K562 (cell line): Measurements from ENCODE around the gene ODAPH. TPM values are rescaled to one million over a fixed set of nuclear protein-coding genes. Genes with fewer than 3 reads are reported as not detected.
A peak's percentile ranks its signal among the peaks of the same experiment; 100 is the strongest.

Experiments
- BDP1 ChIP-seq: IDR thresholded peaks from 3 replicates; pipeline ENCODE4 v1.6.1; 2011; ENCODE audit not compliant: insufficient read length, insufficient read depth
- EP300 ChIP-seq: IDR thresholded peaks from 2 replicates; pipeline ENCODE4 v1.6.1; 2012; ENCODE audit warnings: low read length, improper control_type of control experiment
- KHSRP ChIP-seq: fragments of 450-650 bp; IDR thresholded peaks from 2 replicates; pipeline ENCODE4 v1.6.1; 2017
- LEF1 ChIP-seq: fragments of 450-650 bp; IDR thresholded peaks from 2 replicates; pipeline ENCODE4 v1.6.1; 2016; ENCODE audit warnings: mild to moderate bottlenecking
- MAFF ChIP-seq: IDR thresholded peaks from 2 replicates; pipeline ENCODE4 v1.6.1; 2012; ENCODE audit warnings: low read length, improper control_type of control experiment
- MYBL2 ChIP-seq, 2 experiments: fragments of 450-650 bp in 1 of 2; sonication (generic) in 1 of 2; formaldehyde crosslinking in 1 of 2; IDR thresholded peaks; 2 replicates each; pipeline versions ENCODE4 v1.6.1 to v1.8.1; 2017 to 2022; ENCODE audit warnings: borderline replicate concordance in 1 of 2, inconsistent platforms in 1 of 2, low read depth in 1 of 2, mild to moderate bottlenecking in 1 of 2, missing genetic modification reagents in 1 of 2, moderate library complexity in 1 of 2
- PCBP1 ChIP-seq: fragments of 200-400 bp; formaldehyde crosslinking; IDR thresholded peaks from 2 replicates; pipeline ENCODE4 v1.6.1; 2018; ENCODE audit warnings: mild to moderate bottlenecking, low read depth, low read length; ENCODE audit not compliant: poor library complexity, severe bottlenecking
- RBM25 ChIP-seq: fragments of 200-400 bp; formaldehyde crosslinking; IDR thresholded peaks from 2 replicates; pipeline ENCODE4 v1.6.1; 2018; ENCODE audit warnings: low read length, low read depth, moderate library complexity; ENCODE audit not compliant: severe bottlenecking
- SMARCB1 ChIP-seq: IDR thresholded peaks from 2 replicates; pipeline ENCODE4 v1.6.1; 2011; ENCODE audit warnings: improper control_type of control experiment, low read depth; ENCODE audit not compliant: insufficient read length
- SUPT5H ChIP-seq: fragments of 450-650 bp; IDR thresholded peaks from 2 replicates; pipeline ENCODE4 v1.6.1; 2016
- U2AF2 ChIP-seq: fragments of 200-400 bp; formaldehyde crosslinking; optimal IDR thresholded peaks from 2 replicates; pipeline ENCODE3; 2017; ENCODE audit warnings: low read depth, mild to moderate bottlenecking, low read length
- ZNF311 ChIP-seq: fragments of 250-450 bp; sonication (Bioruptor Pico); IDR thresholded peaks from 2 replicates; pipeline ENCODE4 v1.4.0; 2020; ENCODE audit warnings: mild to moderate bottlenecking, moderate library complexity
- ZNF766 ChIP-seq: fragments of 200-800 bp; sonication (Bioruptor generic); conservative IDR thresholded peaks from 2 replicates; pipeline ENCODE4 v1.6.1; 2016; ENCODE audit warnings: missing genetic modification characterization, missing compliant biosample characterization
- polyA plus RNA-seq, 8 experiments: library from polyadenylated mRNA; depleted of rRNA in 4 of 8; stranded (reverse) in 5 of 8; unstranded in 3 of 8; fragments of >200 nt; fragmentation: Nextera tagmentation in 2 of 8; fragmentation: Illumina TruSeq in 1 of 8; extraction: Ambion mirVana in 2 of 8; extraction: Trizol in 1 of 8; gene quantifications; 2 replicates each; pipeline versions ENCODE4 v1.2.1 to v1.2.3, GENCODE V29; 2011 to 2014; ENCODE audit warnings: inconsistent platforms in 1 of 8, missing spikeins in 1 of 8
- total RNA-seq, 7 experiments: library from RNA; depleted of rRNA in 6 of 7; stranded (reverse); fragments of >200 nt in 6 of 7; fragmentation: Illumina TruSeq in 2 of 7; extraction: Trizol in 2 of 7; gene quantifications; 2 replicates each; pipeline versions ENCODE4 v1.2.1 to v1.2.3, GENCODE V29; 2011 to 2021; ENCODE audit warnings: low replicate concordance in 1 of 7
- TF ChIP-seq, protein P1 (sequence below): sonication (generic); formaldehyde crosslinking; IDR thresholded peaks from 2 replicates; pipeline ENCODE4 v1.8.0; 2022; ENCODE audit warnings: mild to moderate bottlenecking, missing genetic modification reagents
- TF ChIP-seq, protein P2 (sequence below): sonication (generic); formaldehyde crosslinking; IDR thresholded peaks from 2 replicates; pipeline ENCODE4 v1.8.1; 2023; ENCODE audit warnings: mild to moderate bottlenecking, missing genetic modification reagents
- TF ChIP-seq, protein P3 (sequence below): fragments of 250-450 bp; sonication (Bioruptor Pico); IDR thresholded peaks from 2 replicates; pipeline ENCODE4 v1.4.0; 2020; ENCODE audit warnings: borderline replicate concordance
- TF ChIP-seq, protein P4 (sequence below): fragments of 450-650 bp; conservative IDR thresholded peaks from 2 replicates; pipeline ENCODE4 v1.6.1; 2016; ENCODE audit warnings: missing genetic modification characterization, low read depth, mild to moderate bottlenecking, missing compliant biosample characterization, moderate library complexity
- TF ChIP-seq, protein P5 (sequence below): sonication (generic); formaldehyde crosslinking; IDR thresholded peaks from 2 replicates; pipeline ENCODE4 v1.8.0; 2023; ENCODE audit warnings: mild to moderate bottlenecking, missing genetic modification reagents
- TF ChIP-seq, protein P6 (sequence below), 2 experiments: fragments of 450-650 bp; IDR thresholded peaks; 2 replicates each; pipeline ENCODE4 v1.6.1; 2016

The ODAPH gene
- total and polyA plus RNA-seq, 9 of the 15 experiments (the other 6 are each of a cell fraction or from before 2014, with no cell fraction given) = not detected

DNA sequence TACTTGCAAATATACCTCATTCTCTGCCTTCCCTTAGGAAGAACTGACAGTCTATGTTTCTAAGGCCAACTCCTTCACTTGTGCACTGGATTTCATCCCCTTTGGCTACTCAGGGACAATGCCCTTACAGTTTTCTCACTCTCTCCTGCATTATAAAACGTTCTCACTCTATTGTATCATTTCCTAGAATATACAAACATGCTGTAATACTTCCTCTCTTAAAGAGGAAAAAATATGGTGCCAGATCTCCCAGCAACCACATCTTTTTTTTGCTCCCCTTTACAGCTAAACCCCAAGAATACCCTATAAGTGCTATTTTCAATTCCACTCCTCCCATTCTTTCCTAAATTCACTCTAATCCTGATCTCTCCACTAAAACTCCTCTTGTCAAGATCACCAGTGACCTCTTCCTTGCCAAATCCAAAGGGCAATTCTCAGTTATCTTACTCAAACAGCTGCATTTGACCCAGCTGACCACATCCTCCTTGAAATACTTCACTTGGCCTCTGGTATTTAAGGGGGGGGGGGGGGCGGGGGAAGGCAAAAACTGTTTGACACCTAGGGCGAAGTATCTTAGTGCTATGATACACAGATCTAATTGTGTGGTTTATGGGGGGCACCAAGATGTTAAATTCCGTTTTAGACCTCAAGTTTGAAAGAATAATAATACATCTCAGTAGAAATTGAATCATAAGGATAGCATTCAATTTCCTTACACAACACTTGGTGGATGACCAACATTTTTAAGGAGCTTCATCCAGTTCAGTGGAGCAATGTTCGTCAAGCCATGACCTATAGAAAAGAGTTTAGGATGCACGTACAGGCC lies 43.3 kb upstream of the ODAPH start (continued):
- TF ChIP-seq LEF1 (peak; percentile 68), EP300 (peak; percentile 88), ZNF311 (CRISPR knock-in tag) (no peak), ZNF766 (CRISPR knock-in tag) (peak; percentile 49; the same call in 1 of the 2 replicates), MYBL2 (IDR thresholded peaks at IDR 0.05; ENCODE audit: low read depth) (no peak), MYBL2 (CRISPR knock-in tag; IDR thresholded peaks at IDR 0.05; ENCODE audit: borderline replicate concordance) (no peak), RBM25 (no peak), MAFF (no peak), SUPT5H (no peak), SMARCB1 (no peak), PCBP1 (no peak), U2AF2 (no peak), KHSRP (peak; percentile 53; the same call in 1 of the 2 replicates), BDP1 (no peak)
- TF ChIP-seq, protein P1, sequence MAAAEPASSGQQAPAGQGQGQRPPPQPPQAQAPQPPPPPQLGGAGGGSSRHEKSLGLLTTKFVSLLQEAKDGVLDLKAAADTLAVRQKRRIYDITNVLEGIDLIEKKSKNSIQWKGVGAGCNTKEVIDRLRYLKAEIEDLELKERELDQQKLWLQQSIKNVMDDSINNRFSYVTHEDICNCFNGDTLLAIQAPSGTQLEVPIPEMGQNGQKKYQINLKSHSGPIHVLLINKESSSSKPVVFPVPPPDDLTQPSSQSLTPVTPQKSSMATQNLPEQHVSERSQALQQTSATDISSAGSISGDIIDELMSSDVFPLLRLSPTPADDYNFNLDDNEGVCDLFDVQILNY = no peak
- TF ChIP-seq, protein P2, sequence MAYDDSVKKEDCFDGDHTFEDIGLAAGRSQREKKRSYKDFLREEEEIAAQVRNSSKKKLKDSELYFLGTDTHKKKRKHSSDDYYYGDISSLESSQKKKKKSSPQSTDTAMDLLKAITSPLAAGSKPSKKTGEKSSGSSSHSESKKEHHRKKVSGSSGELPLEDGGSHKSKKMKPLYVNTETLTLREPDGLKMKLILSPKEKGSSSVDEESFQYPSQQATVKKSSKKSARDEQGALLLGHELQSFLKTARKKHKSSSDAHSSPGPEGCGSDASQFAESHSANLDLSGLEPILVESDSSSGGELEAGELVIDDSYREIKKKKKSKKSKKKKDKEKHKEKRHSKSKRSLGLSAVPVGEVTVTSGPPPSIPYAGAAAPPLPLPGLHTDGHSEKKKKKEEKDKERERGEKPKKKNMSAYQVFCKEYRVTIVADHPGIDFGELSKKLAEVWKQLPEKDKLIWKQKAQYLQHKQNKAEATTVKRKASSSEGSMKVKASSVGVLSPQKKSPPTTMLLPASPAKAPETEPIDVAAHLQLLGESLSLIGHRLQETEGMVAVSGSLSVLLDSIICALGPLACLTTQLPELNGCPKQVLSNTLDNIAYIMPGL (CRISPR knock-in tag) = no peak
- TF ChIP-seq, protein P3, sequence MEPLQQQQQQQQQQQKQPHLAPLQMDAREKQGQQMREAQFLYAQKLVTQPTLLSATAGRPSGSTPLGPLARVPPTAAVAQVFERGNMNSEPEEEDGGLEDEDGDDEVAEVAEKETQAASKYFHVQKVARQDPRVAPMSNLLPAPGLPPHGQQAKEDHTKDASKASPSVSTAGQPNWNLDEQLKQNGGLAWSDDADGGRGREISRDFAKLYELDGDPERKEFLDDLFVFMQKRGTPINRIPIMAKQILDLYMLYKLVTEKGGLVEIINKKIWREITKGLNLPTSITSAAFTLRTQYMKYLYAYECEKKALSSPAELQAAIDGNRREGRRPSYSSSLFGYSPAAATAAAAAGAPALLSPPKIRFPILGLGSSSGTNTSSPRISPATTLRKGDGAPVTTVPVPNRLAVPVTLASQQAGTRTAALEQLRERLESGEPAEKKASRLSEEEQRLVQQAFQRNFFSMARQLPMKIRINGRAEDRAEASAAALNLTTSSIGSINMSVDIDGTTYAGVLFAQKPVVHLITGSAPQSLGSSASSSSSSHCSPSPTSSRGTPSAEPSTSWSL = no peak
- TF ChIP-seq, protein P4, sequence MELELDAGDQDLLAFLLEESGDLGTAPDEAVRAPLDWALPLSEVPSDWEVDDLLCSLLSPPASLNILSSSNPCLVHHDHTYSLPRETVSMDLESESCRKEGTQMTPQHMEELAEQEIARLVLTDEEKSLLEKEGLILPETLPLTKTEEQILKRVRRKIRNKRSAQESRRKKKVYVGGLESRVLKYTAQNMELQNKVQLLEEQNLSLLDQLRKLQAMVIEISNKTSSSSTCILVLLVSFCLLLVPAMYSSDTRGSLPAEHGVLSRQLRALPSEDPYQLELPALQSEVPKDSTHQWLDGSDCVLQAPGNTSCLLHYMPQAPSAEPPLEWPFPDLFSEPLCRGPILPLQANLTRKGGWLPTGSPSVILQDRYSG (tag) = no peak
- TF ChIP-seq, protein P5, sequence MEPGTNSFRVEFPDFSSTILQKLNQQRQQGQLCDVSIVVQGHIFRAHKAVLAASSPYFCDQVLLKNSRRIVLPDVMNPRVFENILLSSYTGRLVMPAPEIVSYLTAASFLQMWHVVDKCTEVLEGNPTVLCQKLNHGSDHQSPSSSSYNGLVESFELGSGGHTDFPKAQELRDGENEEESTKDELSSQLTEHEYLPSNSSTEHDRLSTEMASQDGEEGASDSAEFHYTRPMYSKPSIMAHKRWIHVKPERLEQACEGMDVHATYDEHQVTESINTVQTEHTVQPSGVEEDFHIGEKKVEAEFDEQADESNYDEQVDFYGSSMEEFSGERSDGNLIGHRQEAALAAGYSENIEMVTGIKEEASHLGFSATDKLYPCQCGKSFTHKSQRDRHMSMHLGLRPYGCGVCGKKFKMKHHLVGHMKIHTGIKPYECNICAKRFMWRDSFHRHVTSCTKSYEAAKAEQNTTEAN (CRISPR knock-in tag) = no peak
- TF ChIP-seq, protein P6, sequence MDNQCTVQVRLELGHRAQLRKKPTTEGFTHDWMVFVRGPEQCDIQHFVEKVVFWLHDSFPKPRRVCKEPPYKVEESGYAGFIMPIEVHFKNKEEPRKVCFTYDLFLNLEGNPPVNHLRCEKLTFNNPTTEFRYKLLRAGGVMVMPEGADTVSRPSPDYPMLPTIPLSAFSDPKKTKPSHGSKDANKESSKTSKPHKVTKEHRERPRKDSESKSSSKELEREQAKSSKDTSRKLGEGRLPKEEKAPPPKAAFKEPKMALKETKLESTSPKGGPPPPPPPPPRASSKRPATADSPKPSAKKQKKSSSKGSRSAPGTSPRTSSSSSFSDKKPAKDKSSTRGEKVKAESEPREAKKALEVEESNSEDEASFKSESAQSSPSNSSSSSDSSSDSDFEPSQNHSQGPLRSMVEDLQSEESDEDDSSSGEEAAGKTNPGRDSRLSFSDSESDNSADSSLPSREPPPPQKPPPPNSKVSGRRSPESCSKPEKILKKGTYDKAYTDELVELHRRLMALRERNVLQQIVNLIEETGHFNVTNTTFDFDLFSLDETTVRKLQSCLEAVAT (IDR thresholded peaks at IDR 0.05) = peak in 1 of 2 experiments; percentile 90; a peak in 2 of 4 replicates
